Fibroblast of mammary gland (primary cell): ENCODE measurements around the gene CDYL2.

Experiments
- DNase-seq: peaks from one replicate; pipeline ENCODE4 v3.0.0-alpha.2; 2010; ENCODE audit warnings: low read depth
- H3K4me3 ChIP-seq: 2 replicates; pipeline ENCODE4 v1.5.1; 2011; ENCODE audit warnings: low read depth, mild to moderate bottlenecking, low read length, moderate library complexity; ENCODE audit not compliant: control insufficient read depth
- TF ChIP-seq, protein P1 (sequence below): conservative IDR thresholded peaks from 2 replicates; pipeline ENCODE4 v1.5.1; 2011; ENCODE audit warnings: low read depth, low read length, inconsistent platforms; ENCODE audit not compliant: control insufficient read depth, insufficient read depth

Gene CDYL2

DNA sequence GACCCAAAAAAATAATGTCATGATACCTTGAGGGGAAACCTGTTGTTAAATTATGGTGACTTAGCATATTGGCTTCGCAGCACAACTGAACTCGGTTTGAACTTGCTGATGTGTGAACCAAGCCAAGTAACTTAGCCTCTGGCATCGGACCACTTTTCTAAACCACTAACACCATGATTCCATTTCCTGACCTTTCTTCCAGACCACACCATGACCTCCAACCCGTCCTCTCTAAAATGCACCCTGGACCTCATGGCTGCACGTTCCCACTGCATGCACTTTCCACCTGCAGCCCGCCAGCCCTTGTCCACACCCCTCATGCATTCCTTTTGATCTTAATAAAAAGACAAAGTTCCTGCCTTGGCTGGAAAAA, 234.3 kb downstream of the CDYL2 start:
- DNase-seq, result peak; percentile 60
- TF ChIP-seq, protein P1, sequence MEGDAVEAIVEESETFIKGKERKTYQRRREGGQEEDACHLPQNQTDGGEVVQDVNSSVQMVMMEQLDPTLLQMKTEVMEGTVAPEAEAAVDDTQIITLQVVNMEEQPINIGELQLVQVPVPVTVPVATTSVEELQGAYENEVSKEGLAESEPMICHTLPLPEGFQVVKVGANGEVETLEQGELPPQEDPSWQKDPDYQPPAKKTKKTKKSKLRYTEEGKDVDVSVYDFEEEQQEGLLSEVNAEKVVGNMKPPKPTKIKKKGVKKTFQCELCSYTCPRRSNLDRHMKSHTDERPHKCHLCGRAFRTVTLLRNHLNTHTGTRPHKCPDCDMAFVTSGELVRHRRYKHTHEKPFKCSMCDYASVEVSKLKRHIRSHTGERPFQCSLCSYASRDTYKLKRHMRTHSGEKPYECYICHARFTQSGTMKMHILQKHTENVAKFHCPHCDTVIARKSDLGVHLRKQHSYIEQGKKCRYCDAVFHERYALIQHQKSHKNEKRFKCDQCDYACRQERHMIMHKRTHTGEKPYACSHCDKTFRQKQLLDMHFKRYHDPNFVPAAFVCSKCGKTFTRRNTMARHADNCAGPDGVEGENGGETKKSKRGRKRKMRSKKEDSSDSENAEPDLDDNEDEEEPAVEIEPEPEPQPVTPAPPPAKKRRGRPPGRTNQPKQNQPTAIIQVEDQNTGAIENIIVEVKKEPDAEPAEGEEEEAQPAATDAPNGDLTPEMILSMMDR, result no peak
- H3K4me3 ChIP-seq, result no peak overlapping the region

DNA sequence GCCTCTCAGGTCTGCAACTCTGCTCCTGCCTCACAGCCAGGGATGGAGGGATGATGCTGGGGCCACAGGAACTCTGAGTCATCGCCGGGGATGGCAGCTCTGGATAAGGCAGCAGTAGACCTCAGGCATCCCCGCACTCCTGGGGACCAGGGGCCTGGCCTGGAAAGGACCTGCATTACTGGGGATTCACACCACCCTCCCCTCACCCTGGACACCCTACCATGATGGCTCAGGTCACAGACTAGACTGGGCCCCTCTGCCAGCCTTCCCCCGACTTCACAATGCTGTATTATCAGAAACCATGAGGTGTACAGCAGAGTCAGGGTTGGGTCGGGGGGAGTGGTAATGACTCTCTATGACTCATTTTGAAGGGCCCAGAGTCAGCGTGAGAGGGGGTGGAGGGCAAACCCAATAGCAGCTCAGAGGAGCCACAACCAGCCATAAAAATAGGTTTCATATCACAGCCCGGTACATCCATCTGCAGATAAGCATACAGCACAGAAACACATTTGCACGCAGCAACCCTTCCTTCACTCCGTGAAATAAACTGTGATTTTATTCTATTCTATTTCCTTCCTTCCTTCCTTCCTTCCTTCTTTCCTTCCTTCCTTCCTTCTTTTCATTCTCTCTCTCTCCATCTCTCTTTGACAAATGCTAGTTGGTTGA, 234.8 kb downstream of the CDYL2 start:
- TF ChIP-seq, protein P1, result no peak
- peak; percentile 32 for DNase-seq

DNA sequence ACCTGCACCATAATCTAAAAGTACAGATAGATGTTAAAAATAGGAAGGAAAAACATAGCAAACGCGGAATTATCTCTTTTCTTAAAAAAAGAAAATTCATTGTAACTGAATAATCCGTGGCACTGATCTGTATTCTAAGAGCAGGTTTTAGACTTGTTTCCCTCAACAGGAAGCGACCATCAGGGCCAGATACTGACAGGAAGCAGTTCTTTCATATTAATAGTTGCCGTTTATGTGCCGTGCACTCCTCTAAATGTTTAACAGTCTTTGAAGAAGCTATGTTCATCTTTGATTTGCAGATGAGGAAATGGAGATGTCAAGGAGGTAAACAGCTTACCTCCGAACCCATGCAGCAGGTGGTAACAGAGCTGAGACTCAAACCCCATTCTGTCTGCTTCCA, 240.0 kb downstream of the CDYL2 start:
- no peak overlapping the region for H3K4me3 ChIP-seq
- TF ChIP-seq, protein P1, result no peak
- DNase-seq, result no peak

More for the DNA sequence above, 234.8 kb downstream of the CDYL2 start:
- H3K4me3 ChIP-seq, result no peak overlapping the region

DNA sequence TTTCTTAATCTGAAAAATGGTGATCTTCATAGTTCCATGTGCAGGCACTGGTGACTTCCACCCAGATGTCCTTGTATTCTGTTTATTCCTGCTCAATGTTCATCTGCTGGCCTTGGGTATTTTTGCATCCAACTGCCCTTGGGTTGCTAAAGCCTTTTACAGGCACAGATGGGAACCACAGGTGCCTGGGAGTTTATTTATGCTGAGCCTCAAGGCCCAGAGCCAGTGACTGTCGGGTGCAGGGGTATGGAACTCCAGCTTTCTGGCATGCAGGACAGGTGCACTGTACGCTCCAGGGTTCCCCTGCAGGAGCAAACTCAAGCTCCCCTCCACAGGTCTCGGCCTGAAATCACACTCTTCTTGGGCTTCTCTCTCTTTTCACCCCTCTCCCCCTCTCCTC, 241.3 kb downstream of the CDYL2 start:
- H3K4me3 ChIP-seq, result no peak overlapping the region
- DNase-seq, result no peak
- TF ChIP-seq, protein P1, result no peak

DNA sequence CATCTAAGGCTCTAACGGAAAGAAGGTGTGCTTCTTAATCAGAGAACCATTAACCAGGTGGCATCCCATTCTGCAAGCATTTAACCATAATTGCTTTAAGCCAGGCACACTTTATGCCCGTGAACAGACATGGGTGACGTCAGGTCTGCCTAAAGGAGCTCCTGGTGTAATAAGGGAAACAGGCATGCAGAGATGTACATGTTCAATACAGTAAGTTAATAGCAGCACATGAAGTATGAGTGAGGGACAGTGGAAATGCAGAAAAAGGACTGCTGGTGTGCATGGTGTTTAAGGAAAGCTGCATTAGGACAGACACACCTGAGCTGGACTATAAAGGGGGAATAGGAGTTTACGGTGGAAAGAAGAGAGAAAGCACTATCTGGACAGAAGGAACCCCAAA, 245.0 kb downstream of the CDYL2 start:
- TF ChIP-seq, protein P1, result no peak
- no peak for DNase-seq
- no peak overlapping the region for H3K4me3 ChIP-seq

DNA sequence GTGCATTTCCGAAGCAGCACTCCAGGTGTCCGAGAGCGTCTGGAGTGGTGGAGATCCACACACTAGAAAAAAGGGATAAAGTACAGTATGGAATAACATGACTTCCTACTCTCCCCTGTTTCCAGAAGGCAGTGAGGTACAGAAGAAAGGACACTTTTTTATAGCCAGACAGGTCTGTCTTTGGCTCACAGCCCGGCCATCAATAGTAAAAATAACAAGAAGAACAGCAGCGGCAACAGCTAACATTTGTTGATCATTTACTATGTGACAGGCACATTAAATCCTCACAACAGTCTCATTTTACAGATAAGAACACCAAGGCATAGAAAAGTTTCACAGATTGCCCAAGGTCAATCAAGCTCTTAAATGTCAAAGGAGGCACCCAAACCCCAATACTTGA, 247.4 kb downstream of the CDYL2 start:
- DNase-seq, result no peak
- TF ChIP-seq, protein P1, result no peak
- H3K4me3 ChIP-seq, result no peak overlapping the region

DNA sequence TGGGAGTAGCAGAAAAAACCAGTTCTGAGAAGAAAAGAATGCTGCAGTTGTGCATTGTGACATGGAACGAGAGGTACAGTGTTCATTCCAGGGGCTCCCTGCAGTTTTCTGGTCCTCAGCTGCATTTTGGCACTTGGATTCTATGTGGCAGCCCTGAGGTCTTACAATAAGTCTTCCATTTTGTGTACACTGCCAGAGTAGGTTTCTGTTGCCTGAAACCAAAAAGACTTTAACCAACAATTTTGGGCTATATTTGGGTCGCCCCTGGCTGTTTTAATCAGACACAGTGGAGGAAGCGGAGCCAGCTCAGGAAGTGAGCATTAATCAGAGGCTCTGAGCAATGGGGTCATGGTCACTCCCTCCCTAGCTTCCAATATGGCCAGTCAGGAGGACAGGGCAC, 247.9 kb downstream of the CDYL2 start:
- TF ChIP-seq, protein P1, result no peak
- no peak overlapping the region for H3K4me3 ChIP-seq
- no peak for DNase-seq
